Measurements from ENCODE around the gene CCDC85C.

CCDC85C gene

DNA sequence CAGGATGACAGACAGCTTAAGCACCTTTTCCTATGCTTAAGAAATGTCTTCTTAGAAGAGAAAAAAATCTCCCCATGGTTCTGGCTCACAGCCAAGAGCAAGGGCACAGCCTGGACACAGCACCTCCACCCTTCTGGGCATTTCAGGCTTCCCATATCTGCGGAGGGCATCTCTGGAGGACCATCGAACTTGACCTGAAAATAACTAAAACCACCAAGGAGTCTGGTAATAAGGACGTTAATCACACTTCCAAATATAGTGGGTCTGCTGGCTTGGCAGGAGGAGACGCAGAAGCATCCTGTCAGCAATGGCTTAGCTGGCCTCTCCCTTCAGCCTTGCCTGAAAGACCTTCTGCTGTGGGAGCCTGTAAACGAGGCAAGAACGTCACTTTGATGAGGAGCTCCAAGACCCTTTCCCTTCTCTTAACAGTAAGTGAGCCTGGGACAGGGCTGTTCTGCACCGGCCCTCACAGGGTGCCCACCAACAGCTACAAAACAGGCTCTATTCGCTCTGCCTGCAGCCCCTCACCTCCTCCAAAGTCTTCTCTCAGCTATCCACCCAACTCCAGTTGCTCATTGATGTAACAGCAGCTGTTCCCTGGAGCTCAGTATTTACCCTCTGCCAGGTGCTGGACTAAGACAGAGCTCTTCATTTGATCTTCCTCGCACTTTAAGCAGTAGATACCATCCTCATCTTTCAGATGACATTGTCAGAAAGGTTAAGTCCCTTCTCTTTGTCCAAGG, 136.5 kb downstream of the CCDC85C start:
- no peak for DNase-seq

DNA sequence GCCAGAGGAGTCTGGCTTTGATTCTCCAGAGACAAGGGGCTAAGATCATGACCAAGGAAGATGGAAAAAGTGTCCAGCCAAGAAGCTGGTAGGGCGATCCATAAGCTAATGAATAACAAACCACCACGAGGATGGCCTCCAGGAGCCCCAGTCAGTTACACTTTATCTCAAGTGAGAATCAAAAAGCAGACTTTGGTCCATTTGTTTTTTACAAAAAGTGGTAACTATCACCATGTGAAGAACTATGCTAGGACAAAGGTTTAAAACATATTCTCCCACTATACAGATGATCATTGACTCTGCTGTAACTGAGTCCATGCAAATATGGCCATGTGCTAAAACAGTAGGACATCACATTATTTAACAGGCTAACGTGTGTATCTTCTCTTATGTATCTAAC, 137.2 kb downstream of the CCDC85C start:
- DNase-seq = no peak

DNA sequence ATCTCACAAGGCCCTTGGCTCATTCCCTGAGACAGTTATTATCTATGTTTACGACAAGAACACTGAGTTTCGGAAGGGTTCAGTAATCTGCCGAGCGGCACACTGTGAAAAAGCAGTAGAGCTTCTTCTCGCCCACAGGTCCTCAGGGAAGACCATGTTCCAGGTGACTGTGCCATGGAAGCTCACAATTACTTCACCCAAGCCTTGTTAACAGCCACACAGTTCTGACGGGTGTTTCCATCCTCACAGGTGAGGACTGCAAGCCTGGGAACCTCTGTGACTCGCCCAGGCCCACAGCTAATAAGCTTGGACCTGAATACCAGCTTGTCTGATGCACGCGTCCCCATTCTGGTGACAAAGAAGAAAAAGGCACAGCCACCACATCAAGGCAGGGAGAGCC, 138.7 kb downstream of the CCDC85C start:
- DNase-seq = no peak

DNA sequence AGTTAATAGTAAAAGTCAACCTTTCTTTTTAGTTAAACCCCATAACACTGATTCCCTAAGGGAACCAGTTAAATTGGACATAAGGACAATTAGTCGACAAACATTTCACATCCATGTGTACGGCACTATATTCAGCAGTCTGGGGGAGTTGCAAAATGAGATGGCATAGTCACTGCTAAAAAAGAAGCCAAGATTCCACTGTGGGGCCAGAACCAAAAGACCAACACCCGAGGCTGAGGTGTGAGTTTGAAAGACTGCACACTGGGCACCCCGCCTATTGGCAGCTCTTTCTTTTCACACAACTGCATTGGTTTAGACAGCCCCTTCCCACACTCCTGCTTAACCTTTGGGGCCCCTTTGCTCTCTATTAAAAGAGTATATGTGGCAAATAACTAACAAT, 140.0 kb downstream of the CCDC85C start:
- DNase-seq = no peak

DNA sequence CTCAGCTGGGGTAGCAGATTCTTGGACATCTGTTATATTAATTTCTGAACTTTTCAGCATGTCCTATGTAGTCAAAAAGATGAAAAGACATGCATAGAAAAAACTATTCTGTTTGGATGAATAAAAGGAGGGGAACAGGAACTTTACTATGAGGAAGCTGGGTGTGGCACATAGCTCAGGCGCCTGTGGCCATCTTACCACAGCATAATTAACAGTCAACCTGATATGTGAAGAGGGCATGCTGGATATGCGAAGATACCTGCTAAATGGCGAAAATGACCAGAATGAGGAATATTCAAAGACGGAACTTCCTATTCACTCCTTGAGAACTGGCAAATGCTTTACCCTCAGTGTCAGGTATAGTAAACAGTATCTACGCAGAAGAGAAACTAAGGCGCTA, 141.8 kb downstream of the CCDC85C start:
- DNase-seq = no peak

DNA sequence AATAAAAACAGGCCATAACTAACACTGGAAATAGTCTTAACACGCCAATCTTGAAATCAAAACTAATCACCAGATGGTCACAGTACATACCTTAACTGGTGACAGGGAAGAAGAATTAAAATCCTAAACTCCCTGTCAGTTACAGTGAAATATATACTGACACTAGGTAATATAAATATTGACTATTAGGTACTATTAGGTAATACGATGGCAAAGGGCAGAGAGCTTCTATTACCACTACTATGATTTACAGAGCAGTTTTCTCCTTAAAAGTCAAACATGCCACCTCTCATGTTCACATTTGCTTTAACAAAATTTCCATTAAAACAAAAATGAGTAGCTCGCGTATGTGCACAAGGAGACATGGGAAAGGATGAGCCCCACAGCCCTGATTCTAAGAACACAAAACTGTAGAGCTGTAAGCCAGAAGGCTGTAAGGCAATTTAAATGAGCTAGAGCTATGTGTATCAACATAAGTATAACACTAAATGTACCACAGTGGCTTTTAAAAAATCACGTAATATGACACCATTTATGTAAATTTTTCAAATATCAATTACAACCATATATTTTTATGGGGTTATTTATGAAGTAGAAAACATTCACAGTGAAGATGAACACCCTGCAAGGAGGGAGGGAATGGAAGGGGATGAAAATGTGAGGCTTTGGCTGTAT, 142.5 kb downstream of the CCDC85C start:
- DNase-seq = no peak

DNA sequence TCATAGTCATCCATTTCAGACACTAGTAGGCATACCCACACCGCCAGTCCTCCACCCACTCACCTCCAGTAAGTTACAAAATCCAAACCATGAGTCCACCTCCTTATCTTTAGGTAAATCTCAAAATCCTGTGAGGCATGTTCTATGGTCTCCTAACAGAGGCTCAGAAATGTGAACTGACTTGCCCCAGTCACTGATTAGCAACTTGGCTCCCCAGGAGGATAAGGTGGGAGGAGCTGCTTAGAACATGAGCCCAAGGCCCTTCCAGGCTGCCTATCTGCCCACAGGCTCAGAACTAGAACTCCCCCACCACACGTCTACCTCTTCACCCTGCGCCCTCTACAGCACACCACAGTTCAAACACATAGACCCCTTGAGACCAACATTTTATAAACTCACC, 143.2 kb downstream of the CCDC85C start:
- no peak for DNase-seq

DNA sequence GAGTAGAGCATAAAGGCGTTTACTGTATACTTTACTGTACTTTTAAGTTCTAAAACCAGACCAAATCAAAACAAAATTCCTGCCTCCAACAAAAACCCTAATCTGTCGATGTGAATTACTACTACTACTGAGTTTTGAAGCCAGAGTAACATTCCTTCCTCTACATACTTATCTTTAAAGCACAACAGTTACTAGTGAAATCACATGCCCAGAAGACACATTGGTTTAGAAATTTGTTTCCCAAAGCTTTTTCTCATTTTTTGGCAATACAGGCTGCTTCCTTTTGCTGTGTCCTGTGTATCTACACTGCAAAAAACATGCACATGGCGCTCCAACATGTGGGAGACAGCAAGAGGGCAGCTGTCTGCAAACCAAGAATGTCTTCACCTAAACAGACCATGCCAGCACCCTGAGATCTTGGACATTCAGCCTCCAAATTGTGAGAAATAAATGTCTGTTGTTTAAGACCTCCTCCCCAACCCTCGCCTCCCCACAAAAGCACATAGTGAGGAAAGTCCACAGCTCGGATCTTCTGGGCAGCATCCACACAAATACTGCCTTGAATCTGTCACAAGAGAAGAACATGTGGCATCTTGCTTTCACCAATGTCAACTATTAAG, 144.4 kb downstream of the CCDC85C start:
- no peak for DNase-seq

DNA sequence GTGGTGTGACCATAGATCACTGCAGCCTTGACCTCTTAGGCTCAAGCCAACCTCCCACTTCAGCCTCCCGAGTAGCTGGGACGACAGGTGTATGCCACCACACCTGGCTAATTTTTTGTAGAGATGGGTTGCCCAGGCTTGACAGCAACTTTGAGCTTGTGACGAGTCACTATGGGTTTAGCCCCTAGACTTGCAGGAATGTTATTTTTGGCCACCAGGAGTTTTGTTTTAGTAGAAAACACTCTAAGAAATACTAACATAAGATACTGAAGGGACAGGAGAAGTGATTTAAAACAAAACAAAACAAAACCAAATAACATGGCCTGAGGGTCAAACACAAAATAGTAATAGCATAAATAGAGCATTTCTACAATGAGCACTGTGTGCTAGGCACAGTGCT, 149.8 kb downstream of the CCDC85C start:
- no peak for DNase-seq

DNA sequence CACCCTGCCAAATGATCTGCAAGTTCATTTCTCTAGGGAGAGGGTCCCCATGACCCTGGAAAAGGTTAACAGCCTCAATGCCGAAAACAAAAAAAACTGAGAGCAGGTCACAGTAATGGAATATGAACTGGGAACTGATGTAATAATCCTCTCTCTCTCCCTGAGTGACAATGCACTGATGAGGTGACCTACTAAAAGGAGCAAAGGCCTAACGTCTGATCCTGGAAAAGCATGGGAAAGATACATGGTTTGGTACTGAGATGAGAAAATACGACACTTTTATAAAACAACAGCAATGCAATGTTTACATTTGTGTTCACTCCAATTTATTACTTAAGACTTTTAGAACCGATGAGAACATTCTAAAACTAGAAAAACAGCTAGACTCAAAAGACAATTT, 151.0 kb downstream of the CCDC85C start:
- DNase-seq = no peak

DNA sequence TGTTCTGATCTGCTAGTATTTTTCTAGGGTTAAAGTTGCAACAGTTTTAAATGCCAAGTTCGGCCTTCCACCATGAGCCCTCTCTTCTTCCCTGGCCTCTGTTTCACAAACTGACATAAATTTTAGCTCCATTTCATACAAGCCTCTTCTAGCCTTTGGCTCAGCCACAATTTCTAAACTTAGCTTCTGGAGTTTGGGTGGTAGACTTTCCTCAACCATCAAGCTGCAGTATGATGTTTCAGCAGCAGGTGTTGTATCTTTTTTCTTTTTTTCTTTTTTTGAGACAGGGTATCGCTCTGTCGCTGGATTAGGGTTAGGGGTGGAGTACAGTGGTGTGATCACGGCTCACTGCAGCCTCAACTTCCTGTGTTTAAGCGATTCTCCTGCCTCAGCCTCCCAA, 152.8 kb downstream of the CCDC85C start:
- no peak for DNase-seq

DNA sequence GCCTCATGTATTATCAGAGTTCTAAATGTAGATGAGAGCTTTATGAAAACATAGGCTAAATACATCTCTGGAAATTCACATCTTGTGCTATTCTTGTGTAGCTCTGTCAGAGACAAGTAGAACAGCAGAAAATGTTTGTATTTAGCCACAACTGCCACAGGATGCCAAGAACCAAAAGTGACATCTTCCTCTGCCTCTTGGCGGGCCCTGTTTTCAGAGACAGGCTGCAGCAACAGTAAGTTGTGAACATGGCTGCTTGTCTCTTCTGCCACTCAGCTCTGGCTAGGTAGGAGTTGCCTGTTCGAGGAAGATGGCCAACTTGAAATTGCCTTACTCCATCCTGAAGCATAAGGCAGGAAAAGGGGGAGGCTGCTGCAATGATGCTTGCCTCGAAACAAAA, 153.7 kb downstream of the CCDC85C start:
- DNase-seq = no peak

Data from T1000 (cell line).